Right ventricle myocardium superior (tissue), 1 donor: Measurements from ENCODE around the gene NR5A2. TPM values are rescaled to one million over a fixed set of nuclear protein-coding genes. Genes with fewer than 3 reads are reported as not detected.

Experiments used
- ATAC-seq: fragments of 200-7000 bp; cut with Tn5 transposase; one replicate; pipeline ENCODE4 v1.9.1; 2020; ENCODE audit warnings: mild to moderate bottlenecking; ENCODE audit not compliant: poor library complexity
- DNase-seq: peaks from one replicate; pipeline ENCODE4 v3.0.0-alpha.2; 2020
- intact Hi-C: fragments of 100-400 bp; cut with DNase I; formaldehyde crosslinking; loops from one replicate; pipeline ENCODE4 v1.11.2; 2022
- total RNA-seq: library from RNA; stranded (reverse); fragmentation: NEBNext Ultra II Directional; extraction: Animal tissue kit (Norgen Biotek cat#: 25700); gene quantifications from one replicate; pipeline ENCODE4 v1.2.1, GENCODE V29; 2021
- donor health status: DM: no; HTN: yes; CAD: no; lungs with severe emphysema.

Gene NR5A2
- total RNA-seq, 1 donor from 2014 or later: 1.7 TPM

DNA sequence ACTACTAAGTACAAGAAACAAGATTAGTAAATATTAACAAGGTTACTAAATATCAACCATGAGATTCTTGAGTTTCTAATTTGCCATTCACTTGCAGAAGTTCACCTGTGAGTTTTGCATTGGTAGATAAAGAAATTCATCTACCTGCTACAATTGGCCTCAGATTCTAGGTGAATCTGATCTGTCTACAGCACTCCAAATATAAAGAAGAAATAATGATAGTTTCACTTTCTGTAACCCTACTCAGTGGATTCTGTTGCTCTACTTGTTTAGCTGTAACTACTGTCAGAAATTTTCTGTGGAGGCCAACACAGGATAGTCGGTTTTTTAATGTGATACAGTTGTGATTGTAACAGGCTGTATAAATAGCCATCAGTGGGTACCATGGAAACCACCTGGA, 118.6 kb downstream of the NR5A2 start:
- no peak for DNase-seq
- intact Hi-C loops: loop anchor here (10.0 kb wide), 1 partner anchor 111 kb away; no protein-coding TSS in a partner anchor
- no peak for ATAC-seq

DNA sequence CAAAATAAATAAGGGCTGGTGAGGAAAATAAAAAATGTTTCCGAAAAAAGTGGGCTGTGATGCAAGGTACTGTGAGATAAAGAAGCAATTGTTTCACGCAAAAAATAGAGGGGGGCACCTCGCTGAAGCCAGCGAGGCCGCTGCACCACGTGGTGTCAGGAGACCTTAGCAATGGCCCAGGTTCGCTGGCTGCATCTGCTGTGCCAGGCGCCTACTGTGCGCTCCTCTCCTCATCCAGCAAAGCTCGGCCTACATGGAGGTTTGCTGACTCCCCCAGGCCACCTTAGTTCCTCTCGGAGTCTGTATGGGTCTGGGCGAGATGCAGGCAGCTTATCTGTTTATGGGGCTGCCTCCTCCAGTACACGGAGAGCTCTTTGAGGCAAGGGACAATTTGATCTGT, 119.6 kb downstream of the NR5A2 start:
- ATAC-seq (no peak), DNase-seq (no peak)
- intact Hi-C loops: loop anchor here (10.0 kb wide), 1 partner anchor 112 kb away; no protein-coding TSS in a partner anchor

DNA sequence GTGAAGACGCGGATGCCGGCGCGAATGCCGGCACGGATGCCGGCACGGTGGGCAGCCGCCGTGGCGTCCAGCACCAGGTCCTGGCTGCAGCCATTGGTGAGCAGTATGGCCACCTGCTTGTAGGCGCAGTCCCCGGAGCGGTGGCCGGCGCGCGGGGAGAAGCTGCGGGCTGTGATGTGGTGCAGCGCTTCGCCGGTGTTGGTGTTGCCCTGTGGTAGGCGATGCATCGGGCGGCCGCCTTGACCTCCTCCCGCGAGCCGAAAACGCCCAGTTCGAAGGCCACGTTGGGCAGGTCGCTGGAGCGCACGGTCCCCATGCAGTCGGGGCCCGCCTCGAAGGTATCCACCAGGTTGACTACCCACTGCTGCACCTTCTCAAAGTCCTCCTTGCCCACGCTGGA, 120.2 kb downstream of the NR5A2 start:
- ATAC-seq: no peak
- intact Hi-C loops: loop anchor here (10.0 kb wide), 1 partner anchor 113 kb away; no protein-coding TSS in a partner anchor
- no peak for DNase-seq

DNA sequence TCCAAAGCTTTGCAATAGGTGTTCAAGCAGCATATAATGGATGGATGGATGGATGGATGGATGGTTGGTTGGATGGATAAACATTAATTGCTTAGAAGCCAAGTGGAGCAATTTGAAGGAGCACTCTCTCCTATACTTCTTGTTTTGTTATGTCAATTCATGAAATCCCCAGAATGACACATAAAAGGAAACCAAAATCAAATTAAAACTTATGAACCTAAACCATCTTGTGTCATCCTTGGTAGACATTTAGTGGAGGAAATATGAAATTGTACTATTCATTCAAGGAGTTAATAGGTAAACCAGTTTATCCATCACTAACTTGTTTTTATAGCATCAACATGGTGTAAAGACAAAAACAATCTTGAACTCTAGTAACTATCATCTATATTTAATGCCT, 122.5 kb downstream of the NR5A2 start:
- intact Hi-C loops: no loop called here
- no peak for ATAC-seq
- no peak for DNase-seq

DNA sequence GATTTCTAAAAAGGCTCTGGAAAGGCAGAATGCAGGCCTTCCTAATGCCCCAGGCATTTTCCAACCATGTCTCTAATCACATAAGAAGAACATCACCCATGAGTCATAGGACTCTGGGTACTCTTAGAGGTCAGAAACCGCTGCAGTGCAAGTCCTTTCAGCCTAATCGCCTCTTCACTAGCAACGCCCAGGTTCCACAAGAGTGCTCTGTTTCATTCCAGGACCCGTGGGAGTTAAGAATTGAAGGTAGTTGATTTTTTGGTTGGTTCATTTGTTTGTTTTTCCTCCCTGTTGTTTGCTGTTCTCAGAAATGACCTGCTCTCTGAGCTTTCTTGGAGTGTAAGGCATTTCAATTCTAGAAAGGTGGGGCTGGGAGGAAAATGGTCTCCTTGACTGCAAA, 123.2 kb downstream of the NR5A2 start:
- DNase-seq (no peak), ATAC-seq (no peak)
- intact Hi-C loops: no loop called here

DNA sequence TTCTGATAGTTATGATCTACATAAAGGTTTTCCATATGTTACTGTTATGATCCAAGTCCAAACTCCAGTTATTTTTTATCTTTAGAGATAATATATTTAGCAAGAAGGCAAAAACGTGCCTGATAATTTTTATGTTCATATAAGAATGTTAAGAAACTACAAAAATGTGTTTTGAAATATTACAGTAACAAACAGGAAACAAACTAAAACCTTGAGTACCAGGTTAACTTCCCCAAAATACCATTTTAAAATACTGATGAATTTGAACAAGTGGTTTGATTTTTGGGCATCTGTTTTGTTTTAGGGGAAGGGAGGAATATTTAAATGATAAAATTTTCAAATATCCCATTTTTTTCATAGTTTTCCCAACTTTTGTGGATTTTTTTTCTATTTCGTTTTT, 124.8 kb downstream of the NR5A2 start:
- intact Hi-C loops: no loop called here
- ATAC-seq (no peak), DNase-seq (no peak)

DNA sequence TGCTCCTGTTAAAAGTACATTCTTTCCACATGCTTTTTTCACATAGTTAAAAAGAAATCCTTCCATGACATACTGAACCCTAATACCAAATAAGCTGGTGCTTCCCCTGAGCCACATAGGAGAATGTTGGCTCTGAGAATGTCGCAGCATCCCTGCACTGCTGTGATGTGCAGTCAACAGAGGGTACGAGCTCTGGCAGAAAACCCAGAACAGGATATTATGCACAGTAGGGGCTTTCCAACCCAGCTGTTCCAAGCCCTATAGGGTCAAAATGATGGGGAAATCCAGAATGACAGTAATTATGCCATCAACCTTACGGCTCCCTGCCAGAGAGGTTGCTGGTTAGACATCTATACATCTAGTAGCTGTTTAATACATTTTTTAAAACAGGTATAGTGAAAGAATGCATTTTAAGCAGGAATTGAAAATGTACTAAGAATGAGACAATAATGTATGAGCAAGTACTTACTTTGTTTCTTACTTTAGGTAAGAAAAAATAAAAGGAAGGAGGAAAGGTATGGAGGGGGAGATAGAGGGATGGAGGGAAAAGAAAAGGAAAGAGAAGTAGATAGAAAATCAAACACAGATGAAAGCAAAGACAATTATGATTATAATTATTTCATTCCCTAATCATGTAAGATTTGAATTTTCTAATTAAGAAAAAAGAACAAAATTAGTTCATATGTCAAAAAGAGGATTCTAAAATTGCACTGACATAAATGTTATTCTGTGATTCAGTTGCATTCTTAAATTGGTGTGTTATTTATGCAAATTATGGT, 126.0 kb downstream of the NR5A2 start:
- DNase-seq (no peak), ATAC-seq (no peak)
- intact Hi-C loops: no loop called here

DNA sequence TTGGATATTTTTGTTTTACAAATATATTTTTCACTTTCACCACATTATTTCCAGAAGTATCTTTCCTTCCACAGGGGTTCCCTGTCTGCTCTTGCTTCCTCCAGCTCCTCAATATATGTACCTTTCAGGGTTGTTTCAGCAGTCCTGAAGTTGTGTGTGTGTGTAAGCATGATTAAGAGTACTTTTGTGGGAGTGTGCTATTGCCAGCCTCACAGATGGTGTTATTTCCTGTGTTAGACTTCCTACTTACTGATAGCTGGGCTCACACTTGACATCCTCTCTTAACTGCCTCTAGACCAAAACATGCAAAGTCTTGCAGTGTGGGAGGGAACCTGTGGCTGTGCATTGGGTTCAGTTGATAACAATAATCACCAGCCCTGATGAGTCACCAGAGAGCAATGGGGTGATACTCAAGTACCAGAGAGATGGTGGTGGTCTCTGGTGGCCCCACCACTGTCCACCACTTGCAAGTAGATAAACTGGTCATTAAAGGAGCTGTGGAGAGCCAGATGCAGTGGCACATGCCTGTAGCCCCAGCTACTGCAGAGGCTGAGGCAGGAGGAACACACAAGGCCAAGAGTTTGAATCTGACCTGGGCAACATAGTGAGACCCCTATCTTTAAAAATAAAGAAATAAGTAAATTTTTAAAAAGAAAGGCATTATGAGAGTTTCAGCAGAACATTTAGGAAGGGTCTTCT, 126.7 kb downstream of the NR5A2 start:
- peak; percentile 31 for ATAC-seq
- DNase-seq: no peak
- intact Hi-C loops: no loop called here

DNA sequence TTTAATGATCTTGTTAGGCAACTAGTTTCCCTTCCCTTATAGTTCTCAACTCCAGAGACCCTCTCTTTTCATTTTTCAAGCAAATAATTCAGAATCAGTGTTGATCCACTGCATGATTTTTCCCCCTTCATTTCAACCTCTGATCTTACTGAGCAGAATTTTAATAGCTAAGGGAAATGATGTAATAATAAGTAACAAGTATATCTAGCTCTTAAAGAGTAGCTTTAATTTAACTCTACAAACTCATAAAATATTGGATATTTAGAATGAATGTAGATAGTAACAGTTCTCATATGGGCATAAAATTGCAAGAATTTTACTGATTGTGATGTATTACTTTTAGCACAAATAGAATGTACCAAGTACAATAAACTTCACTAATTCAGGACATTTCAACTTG, 130.2 kb downstream of the NR5A2 start:
- ATAC-seq (no peak), DNase-seq (no peak)
- intact Hi-C loops: no loop called here

DNA sequence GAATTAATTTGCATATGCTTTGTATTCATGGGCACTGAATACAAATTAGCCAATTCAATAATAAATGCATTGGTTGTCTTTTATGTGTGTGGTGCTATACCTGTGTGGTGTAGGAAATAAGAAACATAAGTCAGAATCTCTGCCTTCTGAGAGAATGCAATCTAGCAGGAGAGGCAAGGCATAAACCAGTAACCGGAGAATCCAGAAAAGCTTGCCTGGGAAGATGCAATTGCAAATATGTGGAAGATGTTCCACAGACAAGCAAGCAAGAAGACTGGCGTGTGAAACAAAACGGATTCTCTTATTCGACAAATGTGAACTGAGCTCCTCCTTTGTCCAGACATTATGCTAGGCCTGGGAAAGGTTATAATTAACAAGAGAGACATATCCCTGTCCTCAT, 134.3 kb downstream of the NR5A2 start:
- DNase-seq (no peak), ATAC-seq (no peak)
- intact Hi-C loops: no loop called here

DNA sequence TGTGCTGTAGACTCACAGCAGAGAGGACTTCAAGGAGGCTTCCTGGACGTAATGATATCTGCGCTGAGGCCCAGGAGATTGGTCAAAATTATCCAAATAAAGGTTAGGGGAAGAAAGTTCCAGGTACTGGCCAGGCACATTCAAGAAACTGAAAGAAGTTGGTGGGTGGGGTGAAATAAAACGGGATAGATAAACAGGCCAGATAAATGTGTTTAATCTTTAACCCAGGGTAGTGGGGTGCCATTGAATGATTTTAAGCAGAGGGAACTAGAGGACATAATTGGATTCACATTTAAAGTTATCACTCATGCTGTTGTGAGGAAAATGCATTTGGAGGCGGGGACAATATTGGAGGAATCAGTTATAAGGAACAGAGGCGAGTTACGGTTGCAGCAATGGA, 134.7 kb downstream of the NR5A2 start:
- DNase-seq (no peak), ATAC-seq (no peak)
- intact Hi-C loops: no loop called here

DNA sequence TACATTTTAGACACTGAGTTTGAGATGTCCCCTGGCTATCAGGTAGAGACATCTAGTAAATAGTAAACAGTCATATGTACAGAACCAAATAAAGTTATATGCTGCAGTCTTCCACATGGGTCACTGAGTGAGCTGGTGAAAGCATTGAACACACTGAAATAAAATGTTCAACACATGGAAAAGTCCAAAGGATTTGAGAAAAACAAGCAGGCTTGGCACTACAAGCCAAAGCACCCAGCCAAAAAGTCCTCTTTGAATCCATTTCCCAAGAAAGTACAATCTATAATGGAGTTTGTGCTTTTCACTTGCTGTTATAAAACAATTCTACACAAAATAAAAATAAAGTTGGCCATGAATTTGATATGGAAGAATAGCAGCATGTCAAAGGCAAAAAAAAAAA, 135.4 kb downstream of the NR5A2 start:
- intact Hi-C loops: no loop called here

DNA sequence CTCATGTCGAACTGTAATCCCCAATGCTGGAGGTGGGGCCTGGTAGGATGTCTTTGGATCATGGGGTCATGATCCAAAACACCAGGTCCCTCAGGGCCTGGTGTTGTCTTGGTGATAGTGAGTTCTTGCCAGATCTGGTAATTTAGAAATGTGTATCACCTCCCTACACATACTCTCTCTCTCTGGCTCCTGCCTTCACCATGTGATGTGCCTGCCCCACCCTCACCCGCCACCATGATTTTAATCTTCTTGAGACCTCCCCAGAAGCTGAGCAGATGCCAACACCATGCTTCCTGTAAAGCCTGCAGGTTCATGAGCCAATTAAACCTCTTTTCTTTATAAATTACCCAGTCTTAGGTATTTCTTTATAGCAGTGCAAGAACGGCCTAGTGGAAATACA, 136.4 kb downstream of the NR5A2 start:
- DNase-seq (no peak), ATAC-seq (no peak)
- intact Hi-C loops: no loop called here

More for the DNA sequence above, 135.4 kb downstream of the NR5A2 start:
- DNase-seq (no peak), ATAC-seq (no peak)

DNA sequence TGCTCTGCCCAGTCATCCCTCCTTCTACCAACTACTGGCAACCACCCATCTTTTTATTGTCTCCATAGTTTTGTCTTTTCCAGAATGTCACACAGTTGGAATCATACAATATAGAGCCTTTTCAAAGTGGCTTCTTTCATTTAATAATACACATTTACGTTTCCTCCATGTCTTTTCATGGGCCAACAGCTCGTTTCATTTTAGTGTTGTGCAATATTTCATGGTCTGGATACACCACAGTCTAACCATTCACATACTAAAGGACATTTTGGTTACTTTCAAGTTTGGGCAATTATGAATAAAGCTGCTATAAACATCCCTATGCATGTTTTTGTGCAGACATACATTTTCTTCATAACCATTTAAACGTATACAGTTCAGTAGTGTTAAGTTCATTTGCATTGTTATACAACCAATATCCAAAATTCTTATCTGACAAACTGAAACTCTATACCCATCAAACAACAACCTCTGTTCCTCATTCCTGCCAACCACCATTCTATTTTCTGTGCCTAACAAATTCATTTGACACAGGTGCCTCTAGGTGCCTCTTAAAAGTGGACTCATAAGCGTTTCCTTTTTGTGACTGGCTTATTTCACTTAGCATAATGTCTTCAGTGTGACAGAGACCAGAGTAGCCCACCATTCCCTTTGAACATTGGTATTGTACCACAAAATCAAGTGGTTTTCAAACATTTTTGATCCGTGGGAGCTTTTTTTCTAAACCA, 138.1 kb downstream of the NR5A2 start:
- DNase-seq: no peak
- no peak for ATAC-seq
- intact Hi-C loops: no loop called here

DNA sequence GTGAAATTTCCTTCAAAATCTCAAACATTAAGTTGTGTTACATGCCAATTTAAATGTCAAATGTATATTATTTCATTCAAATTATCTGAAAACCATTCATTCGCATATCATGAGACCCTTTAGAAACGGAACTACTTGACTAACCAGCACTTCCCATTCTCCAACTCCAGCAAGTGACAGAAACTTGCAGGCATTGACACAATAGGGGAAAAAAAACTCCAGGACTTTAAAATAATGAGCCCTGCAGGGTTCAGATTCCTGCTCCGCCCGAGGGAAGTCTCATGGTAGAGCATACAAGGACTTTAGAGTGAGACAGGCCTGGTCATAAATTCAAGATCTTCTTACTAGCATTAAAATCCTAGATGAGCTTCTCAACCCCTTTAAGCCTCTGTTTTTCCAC, 138.9 kb downstream of the NR5A2 start:
- ATAC-seq (no peak), DNase-seq (no peak)

DNA sequence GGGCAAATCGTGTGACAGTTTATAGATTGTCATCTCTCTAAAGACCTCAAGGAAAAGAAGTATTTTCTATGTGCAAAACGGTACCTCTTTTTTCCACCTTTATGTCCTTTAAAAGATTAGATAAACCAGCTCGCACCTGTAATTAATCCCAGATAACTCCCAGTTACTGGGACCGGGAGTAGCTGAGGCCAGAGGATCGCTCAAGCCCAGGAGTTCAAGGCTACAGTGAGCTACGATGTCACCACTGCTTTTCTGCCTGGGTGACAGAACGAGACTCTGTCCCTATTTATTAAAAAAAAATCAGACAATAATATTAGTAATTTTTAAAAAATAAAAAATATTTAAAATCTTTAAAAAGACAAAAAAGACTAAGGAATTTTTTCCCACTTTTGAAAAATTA, 141.4 kb downstream of the NR5A2 start:
- DNase-seq (no peak), ATAC-seq (no peak)

More for the DNA sequence above, 138.9 kb downstream of the NR5A2 start:
- intact Hi-C loops: no loop called here

DNA sequence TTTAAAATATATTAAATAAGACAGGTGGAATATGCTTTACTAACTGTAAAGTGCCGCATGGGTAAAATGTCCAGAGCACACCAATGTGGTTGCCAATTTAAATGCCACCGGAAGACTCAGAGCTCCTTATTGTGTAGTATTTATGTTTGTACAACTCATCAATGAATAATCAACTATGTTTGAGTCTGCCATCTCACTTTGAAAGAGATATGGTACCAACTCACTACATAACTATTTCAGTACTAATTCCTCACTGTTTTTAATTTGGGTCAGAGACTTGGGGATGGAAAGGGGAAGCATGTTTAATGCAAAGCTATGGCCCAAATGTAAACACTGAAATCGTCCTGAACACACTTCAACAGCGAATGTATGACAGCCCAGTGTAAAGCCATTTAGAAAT, 144.8 kb downstream of the NR5A2 start:
- intact Hi-C loops: no loop called here
- no peak for DNase-seq
- no peak for ATAC-seq

More for the DNA sequence above, 141.4 kb downstream of the NR5A2 start:
- intact Hi-C loops: no loop called here

DNA sequence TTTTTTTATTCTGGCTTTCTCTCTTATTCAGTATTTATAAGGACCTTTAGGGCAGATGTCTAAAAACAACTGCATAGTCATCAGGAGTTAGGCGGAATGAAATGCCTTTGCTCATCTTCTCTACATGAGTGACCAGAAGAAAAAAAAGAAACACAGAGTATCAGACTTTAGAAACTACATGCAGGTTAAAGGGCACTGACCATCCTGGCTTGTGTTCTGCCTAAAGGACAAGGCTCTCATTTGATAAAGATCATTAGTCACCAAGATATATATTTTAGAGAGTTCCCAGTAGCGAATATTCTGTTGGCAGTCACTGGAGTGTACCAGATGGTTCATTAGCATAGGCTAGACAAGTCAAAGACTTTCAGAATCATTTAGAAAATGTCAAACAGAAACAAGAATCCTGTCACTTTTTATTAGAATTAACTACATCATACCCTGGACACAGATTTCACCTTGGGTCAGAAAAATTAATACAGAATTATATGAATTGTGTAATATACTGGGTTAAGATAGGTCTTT, 145.6 kb downstream of the NR5A2 start:
- no peak for ATAC-seq
- intact Hi-C loops: no loop called here

DNA sequence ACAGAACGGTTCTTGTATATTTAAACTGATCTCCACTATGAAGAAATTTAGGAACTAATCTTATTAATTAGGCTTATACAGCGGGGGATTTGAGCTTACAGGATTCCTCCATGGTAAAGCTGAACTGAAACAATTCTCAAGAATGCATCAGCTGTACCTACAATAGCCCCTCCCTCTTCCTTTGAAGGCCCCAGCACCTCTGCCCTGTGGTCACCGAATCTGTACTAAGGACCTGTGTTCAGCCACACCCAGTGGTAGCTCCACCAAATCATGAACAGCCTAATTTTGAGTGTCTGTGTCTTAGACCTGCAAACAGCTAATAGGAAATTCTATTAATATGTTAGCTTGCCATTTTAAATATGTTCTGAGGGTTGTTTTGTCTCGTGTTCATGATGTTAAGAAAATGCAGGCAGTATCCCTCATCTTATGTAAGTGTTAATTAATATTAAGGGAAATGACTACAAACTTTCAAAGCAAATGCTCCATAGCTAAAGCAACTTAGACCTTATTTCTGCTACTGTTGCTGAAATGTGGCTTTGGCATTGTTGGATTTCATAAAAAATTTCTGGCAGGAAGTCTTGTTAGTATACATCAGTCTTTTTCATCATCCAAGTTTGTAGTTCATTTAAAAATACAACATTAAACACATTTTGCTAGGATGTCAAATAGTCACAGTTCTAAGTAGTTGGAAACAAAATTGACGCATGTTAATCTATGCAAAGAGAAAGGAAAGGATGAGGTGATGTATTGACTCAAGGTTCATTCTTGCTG, 147.2 kb downstream of the NR5A2 start:
- intact Hi-C loops: no loop called here
- ATAC-seq (no peak), DNase-seq (no peak)

More for the DNA sequence above, 145.6 kb downstream of the NR5A2 start:
- DNase-seq: no peak
